ENCODE data around the gene UNC13D.
"Not testable (repeated sequence)": the region's sequence is repeated elsewhere in the genome, so short reads cannot be mapped to it uniquely, and the experiment has no call there.

GRCh38 chr17:75851693-75851991 lies 7.4 kb upstream of the UNC13D start:
- TF ChIP-seq, protein P1, sequence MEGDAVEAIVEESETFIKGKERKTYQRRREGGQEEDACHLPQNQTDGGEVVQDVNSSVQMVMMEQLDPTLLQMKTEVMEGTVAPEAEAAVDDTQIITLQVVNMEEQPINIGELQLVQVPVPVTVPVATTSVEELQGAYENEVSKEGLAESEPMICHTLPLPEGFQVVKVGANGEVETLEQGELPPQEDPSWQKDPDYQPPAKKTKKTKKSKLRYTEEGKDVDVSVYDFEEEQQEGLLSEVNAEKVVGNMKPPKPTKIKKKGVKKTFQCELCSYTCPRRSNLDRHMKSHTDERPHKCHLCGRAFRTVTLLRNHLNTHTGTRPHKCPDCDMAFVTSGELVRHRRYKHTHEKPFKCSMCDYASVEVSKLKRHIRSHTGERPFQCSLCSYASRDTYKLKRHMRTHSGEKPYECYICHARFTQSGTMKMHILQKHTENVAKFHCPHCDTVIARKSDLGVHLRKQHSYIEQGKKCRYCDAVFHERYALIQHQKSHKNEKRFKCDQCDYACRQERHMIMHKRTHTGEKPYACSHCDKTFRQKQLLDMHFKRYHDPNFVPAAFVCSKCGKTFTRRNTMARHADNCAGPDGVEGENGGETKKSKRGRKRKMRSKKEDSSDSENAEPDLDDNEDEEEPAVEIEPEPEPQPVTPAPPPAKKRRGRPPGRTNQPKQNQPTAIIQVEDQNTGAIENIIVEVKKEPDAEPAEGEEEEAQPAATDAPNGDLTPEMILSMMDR (conservative IDR thresholded peaks at IDR 0.05; ENCODE audit: low read length), result not testable (repeated sequence)
- TF ChIP-seq EZH2phosphoT487 (IDR thresholded peaks at IDR 0.05; ENCODE audit: borderline replicate concordance, low read depth, low read length), result not testable (repeated sequence)

Data from OCI-LY7 (cell line).